Activated CD8-positive, alpha-beta T cell treated with anti-CD3 and anti-CD28 coated beads, Interleukin-2, amount 10 ng/mL, durations not matched to agents 7 days and 5 days (primary cell): ENCODE results near the gene PTPN1. TPM values are rescaled to one million over a fixed set of nuclear protein-coding genes. Genes with fewer than 3 reads are reported as not detected.

Experiments used
- ATAC-seq: fragments of 150-1000 bp; cut with Tn5 transposase; one replicate; pipeline ENCODE4 v1.10.0; 2021; ENCODE audit warnings: moderate library complexity
- CTCF ChIA-PET: fragments of 350-600 bp; sonication (Branson Sonifier 250); formaldehyde crosslinking; loops from one replicate; lab custom pipeline; 2021; ENCODE audit warnings: antibody characterized with exemption; lab: Charles Lee
- POLR2A ChIA-PET: fragments of 350-600 bp; sonication (Branson Sonifier 250); formaldehyde crosslinking; loops from one replicate; lab custom pipeline; 2021; ENCODE audit warnings: antibody characterized with exemption; lab: Charles Lee
- DNase-seq: peaks from one replicate; pipeline ENCODE4 v3.0.0-alpha.2; 2020
- H3K27ac Mint-ChIP-seq: one replicate; pipeline ENCODE4 v1.8.0; 2021; ENCODE audit warnings: mild to moderate bottlenecking, mixed read lengths
- H3K27me3 Mint-ChIP-seq: one replicate; pipeline ENCODE4 v1.8.0; 2021; ENCODE audit warnings: low read depth, mixed read lengths
- H3K36me3 Mint-ChIP-seq: one replicate; pipeline ENCODE4 v1.8.0; 2021; ENCODE audit warnings: low read depth, mixed read lengths
- H3K4me1 Mint-ChIP-seq: one replicate; pipeline ENCODE4 v1.8.0; 2021; ENCODE audit warnings: low read depth, mixed read lengths
- H3K4me3 Mint-ChIP-seq: one replicate; pipeline ENCODE4 v1.8.0; 2021; ENCODE audit warnings: mild to moderate bottlenecking, mixed read lengths
- H3K9me3 Mint-ChIP-seq: one replicate; pipeline ENCODE4 v1.8.0; 2022; ENCODE audit warnings: mixed read lengths; ENCODE audit not compliant: insufficient read depth
- total RNA-seq, 2 experiments: library from RNA; stranded (reverse); gene quantifications; one replicate each; pipeline ENCODE4 v1.2.3, GENCODE V29; 2021

PTPN1 gene
- total RNA-seq, 2 experiments from 2014 or later: 59.7 to 62.5 TPM

DNA sequence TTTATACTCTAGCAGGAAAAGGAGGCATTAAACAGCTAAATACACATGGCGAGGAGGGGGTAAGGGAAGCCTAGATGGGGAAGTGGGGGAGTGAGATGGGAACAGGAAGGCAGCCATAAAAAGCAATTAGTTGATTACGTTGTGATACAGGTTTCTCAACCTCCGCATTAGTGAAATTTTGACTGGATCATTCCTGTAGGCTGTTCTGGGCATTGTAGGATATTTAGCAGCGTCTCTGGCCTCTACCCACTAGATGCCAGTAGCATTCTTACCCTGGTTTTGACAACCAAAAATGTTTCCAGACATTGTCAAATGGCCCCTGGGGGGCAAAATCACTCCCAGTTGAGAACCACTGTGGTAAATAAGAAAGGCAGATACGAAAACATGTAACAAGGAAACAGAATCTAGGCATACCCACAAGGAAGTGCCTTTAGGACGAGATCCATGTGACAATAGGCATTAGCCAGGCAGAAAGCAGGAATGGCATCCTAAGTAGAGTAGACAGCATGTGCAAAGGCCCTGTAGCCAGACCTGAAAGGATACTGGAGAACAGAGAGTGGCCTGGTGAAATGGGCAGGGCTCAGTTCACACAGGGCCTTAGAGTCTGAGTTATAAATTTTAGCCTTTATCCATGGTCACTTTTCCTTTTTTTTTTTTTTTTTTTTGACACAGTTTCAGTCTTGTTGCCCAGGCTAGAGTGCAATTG lies 25.8 kb upstream of the PTPN1 start:
- Mint-ChIP-seq H3K36me3 (no peaks in the 10 kb centered on the region), H3K4me1 (peaks cover 46% of the 10 kb centered on the region), H3K27me3 (no peaks in the 10 kb centered on the region), H3K27ac (peak overlapping the region; percentile 94), H3K4me3 (peak overlapping the region; percentile 81), H3K9me3 (no peaks in the 10 kb centered on the region)
- POLR2A ChIA-PET: interaction anchor here (0.8 to 1.5 kb wide), 6 partner anchors 8 to 86 kb away, joined by 3 to 12 read pairs (median 4); partner anchors contain the start of gene PTPN1
- DNase-seq: no peak
- no peak for ATAC-seq
- CTCF ChIA-PET: interaction anchor here (0.8 to 6.2 kb wide), 18 partner anchors 13 to 369 kb away, joined by 3 to 38 read pairs (median 5); partner anchors contain the start of gene PTPN1

DNA sequence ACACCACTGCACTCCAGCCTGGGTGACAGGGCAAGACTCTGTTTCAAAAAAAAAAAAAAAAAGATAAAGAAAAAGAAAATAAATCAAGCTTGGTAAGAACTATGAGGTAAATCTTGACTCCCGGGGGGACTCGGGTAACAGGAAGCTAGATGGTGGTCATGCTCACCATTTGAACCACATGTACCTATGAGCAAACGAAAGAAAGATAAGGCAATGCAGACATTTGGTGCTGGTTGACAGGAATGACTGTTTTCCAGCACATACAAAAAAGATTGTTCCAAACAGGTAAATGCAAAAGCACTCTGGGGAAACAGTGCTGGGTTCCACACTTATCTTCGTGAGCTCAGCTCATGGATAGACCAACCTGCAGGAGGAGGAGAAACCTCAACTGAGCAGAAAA lies 22.8 kb upstream of the PTPN1 start:
- POLR2A ChIA-PET: interaction anchor here (0.8 to 1.4 kb wide), 3 partner anchors 23 to 26 kb away, joined by 4 to 5 read pairs (median 5); partner anchors contain the start of gene PTPN1
- Mint-ChIP-seq H3K36me3 (no peaks in the 10 kb centered on the region), H3K4me1 (peaks cover 39% of the 10 kb centered on the region), H3K27ac (peak overlapping the region; percentile 67), H3K27me3 (no peaks in the 10 kb centered on the region), H3K4me3 (no peak overlapping the region), H3K9me3 (no peaks in the 10 kb centered on the region)
- DNase-seq (peak; percentile 70), ATAC-seq (peak; percentile 43)
- CTCF ChIA-PET: interaction anchor here (0.7 to 3.2 kb wide), 9 partner anchors 9 to 92 kb away, joined by 3 to 17 read pairs (median 6); partner anchors contain the start of gene PTPN1

DNA sequence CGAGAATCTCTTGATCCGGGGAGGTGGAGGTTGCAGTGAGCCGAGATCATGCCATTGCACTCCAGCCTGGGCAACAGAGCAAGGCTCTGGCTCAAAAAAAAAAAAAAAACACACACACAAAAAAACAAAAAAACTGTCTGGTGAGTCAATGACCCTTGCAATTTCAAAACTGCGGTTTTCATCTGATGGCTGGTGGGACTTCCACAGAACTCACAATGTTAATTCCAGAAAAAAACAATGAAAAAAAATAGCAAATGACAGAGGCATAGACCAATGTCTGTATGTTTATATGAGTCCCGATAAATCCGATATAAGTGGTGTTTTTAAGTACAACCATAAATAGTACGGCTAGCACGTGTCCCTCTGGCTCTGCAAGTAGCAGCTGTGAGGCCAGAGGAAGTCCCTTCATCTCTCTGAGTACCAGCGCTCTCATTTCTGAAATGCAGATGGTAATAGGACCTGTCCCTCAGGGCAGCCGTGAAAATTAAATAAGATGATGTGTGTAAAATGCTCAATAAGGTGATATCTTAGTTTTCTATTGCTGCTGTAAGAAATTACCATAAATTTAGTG lies 21.9 kb upstream of the PTPN1 start:
- H3K36me3 Mint-ChIP-seq: no peaks in the 10 kb centered on the region
- peak overlapping the region; percentile 0 for H3K27ac Mint-ChIP-seq
- no peaks in the 10 kb centered on the region for H3K9me3 Mint-ChIP-seq
- ATAC-seq (no peak), DNase-seq (no peak)
- peaks cover 32% of the 10 kb centered on the region for H3K4me1 Mint-ChIP-seq
- no peaks in the 10 kb centered on the region for H3K27me3 Mint-ChIP-seq
- ChIA-PET CTCF (interaction anchor here (0.7 to 3.2 kb wide), 9 partner anchors 17 to 99 kb away, joined by 3 to 17 read pairs (median 5); partner anchors contain the start of gene PTPN1), POLR2A (interaction anchor here (0.8 to 1.4 kb wide), 2 partner anchors 22 to 23 kb away, joined by 4 to 5 read pairs; partner anchors contain the start of gene PTPN1)
- no peak overlapping the region for H3K4me3 Mint-ChIP-seq

DNA sequence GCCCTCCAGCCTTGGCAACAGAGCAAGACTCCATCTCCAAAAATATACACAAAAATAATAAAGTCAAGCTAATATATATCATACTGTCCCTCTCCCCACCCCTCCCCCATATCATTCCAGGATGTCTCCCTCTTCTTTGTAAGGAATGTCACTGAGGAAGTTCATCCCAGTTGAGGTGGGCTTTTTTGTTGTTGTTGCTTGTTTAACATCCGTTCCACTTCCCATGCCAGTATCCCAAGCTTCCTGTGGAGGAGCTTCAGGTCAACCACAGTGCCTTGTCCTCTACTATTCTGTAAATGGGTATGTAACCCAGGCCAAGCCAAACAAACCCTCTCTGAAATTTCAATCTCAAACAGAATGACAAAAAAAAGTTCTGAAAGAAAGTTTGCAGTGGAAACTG lies 19.0 kb upstream of the PTPN1 start:
- Mint-ChIP-seq H3K4me3 (no peak overlapping the region), H3K27me3 (peaks cover 6% of the 10 kb centered on the region), H3K9me3 (no peaks in the 10 kb centered on the region), H3K4me1 (peaks cover 19% of the 10 kb centered on the region), H3K36me3 (no peaks in the 10 kb centered on the region), H3K27ac (no peak overlapping the region)
- ATAC-seq (no peak), DNase-seq (no peak)
- ChIA-PET POLR2A (no interaction called here), CTCF (interaction anchor here (1.2 to 3.8 kb wide), 3 partner anchors 8 to 79 kb away, joined by 3 to 16 read pairs (median 5); no protein-coding TSS in a partner anchor)

DNA sequence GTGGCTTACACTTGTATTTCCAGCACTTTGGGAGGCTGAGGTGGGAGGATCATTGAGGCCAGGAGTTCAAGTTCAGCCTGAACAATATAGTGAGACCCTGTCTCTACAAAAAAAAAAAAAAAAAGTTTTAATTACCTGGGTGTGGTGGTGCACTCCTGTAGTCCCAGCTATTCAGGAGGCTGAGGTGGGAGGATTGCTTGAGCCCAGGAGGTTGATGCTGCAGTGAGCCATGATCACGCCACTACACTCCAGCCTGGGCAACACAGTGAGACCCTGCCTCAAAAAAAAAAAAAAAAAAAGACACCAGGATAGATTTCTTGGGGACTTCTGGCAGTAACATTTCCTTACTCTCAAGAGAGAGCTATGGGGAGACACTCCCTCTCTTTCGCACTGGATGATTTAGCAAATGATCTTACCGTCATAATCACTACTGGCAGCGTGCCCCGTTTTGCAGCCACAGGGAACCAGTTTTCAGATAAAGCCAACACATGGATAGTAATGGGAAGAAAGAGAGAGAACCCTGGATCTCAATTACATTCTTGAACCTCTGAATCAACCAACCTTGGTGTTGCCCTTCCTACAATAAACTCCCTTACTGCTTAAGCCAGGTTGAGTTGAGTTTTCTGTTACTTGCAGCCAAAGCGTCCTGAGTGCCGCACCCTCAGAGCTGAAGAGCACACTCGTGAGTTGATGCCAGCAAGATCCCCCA lies 18.1 kb upstream of the PTPN1 start:
- peaks cover 6% of the 10 kb centered on the region for H3K27me3 Mint-ChIP-seq
- no peak overlapping the region for H3K4me3 Mint-ChIP-seq
- DNase-seq: no peak
- no peak overlapping the region for H3K27ac Mint-ChIP-seq
- H3K9me3 Mint-ChIP-seq: no peaks in the 10 kb centered on the region
- CTCF ChIA-PET: interaction anchor here (1.1 to 3.8 kb wide), 4 partner anchors 9 to 87 kb away, joined by 5 to 16 read pairs (median 6); no protein-coding TSS in a partner anchor
- peaks cover 15% of the 10 kb centered on the region for H3K4me1 Mint-ChIP-seq
- no peaks in the 10 kb centered on the region for H3K36me3 Mint-ChIP-seq
- POLR2A ChIA-PET: interaction anchor here (0.9 kb wide), 1 partner anchor 9 kb away, joined by 3 read pairs; no protein-coding TSS in a partner anchor
- no peak for ATAC-seq

DNA sequence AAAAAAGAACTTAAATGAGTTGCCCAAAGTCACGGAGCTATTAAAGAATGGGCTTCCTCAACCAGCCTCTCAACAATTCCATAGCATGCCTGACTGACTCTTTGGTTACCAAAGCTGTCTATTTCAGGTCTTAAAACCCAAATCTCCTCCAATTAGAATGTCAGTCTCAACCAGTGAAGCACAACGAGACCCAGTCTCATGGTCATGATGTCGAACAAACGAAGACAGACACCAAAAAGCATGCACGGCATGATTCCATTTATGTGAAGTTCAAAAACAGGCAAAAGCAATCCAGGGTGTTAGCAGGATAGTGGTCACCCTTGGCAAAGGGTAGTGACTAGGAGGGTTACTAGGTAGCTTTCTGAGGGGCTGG lies 16.3 kb upstream of the PTPN1 start:
- ChIA-PET CTCF (interaction anchor here (0.6 to 3.8 kb wide), 3 partner anchors 10 to 55 kb away, joined by 3 to 16 read pairs (median 3); no protein-coding TSS in a partner anchor), POLR2A (interaction anchor here (1.3 kb wide), 1 partner anchor 17 kb away, joined by 3 read pairs; no protein-coding TSS in a partner anchor)
- ATAC-seq (no peak), DNase-seq (no peak)
- Mint-ChIP-seq H3K9me3 (no peaks in the 10 kb centered on the region), H3K4me3 (no peak overlapping the region), H3K4me1 (peaks cover 2% of the 10 kb centered on the region), H3K36me3 (no peaks in the 10 kb centered on the region), H3K27me3 (peaks cover 6% of the 10 kb centered on the region), H3K27ac (no peak overlapping the region)

DNA sequence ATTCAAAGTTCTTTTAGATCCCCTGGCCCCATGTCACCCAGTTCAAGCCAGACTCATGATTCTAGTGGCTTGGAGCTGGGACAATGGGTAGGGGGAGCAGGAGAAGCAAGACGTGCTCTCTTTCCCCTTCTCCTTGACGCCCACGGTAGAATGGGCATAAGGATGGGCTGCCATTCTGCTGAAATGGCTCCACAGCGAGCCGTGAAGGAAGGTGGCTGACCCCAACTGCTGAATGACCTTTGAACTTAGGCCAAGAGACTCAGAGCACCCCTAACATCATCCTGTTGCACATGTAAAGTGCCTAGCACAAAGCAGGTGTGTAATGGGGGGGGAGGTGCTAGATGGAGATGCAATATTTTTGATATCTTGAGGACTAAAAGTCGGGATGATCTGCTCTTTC lies 15.8 kb upstream of the PTPN1 start:
- ATAC-seq (no peak), DNase-seq (no peak)
- H3K4me3 Mint-ChIP-seq: no peak overlapping the region
- peaks cover 6% of the 10 kb centered on the region for H3K27me3 Mint-ChIP-seq
- H3K9me3 Mint-ChIP-seq: no peaks in the 10 kb centered on the region
- peaks cover 2% of the 10 kb centered on the region for H3K4me1 Mint-ChIP-seq
- H3K36me3 Mint-ChIP-seq: no peaks in the 10 kb centered on the region
- ChIA-PET CTCF (interaction anchor here (1.0 to 3.8 kb wide), 2 partner anchors 9 to 55 kb away, joined by 3 to 16 read pairs; no protein-coding TSS in a partner anchor), POLR2A (no interaction called here)
- H3K27ac Mint-ChIP-seq: no peak overlapping the region

DNA sequence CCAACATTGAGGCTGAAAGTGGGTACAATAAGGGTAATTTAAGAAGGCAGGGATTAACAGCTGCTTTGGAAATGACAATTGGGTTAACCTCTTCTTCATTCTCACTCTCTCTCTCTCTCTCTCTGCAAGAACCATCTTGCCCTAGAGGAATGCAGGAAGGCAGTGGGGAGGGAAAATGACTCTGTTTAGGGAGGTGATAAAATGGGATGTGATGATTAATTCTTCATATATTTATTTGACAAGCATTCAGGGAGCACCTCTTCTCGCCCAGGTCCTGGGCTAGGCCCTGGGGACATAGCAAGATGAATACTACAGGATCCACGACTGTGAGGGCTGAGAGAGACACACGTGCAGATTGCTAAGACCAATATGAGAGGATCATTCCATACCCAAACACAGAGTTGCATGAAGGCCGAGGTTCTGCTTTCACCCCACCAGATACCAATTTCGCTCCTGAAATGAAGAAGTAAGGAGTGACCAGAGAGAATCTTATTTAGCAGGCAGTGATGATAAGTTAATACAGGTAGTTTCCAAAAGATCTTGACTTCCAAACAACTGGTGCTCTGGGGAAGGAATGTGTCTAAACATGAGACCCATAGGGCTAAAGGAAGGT lies 13.3 kb upstream of the PTPN1 start:
- H3K27ac Mint-ChIP-seq: no peak overlapping the region
- H3K4me1 Mint-ChIP-seq: peaks cover 4% of the 10 kb centered on the region
- DNase-seq: no peak
- H3K27me3 Mint-ChIP-seq: peaks cover 6% of the 10 kb centered on the region
- no peaks in the 10 kb centered on the region for H3K9me3 Mint-ChIP-seq
- no peak for ATAC-seq
- no peak overlapping the region for H3K4me3 Mint-ChIP-seq
- ChIA-PET POLR2A (no interaction called here), CTCF (no interaction called here)
- no peaks in the 10 kb centered on the region for H3K36me3 Mint-ChIP-seq

DNA sequence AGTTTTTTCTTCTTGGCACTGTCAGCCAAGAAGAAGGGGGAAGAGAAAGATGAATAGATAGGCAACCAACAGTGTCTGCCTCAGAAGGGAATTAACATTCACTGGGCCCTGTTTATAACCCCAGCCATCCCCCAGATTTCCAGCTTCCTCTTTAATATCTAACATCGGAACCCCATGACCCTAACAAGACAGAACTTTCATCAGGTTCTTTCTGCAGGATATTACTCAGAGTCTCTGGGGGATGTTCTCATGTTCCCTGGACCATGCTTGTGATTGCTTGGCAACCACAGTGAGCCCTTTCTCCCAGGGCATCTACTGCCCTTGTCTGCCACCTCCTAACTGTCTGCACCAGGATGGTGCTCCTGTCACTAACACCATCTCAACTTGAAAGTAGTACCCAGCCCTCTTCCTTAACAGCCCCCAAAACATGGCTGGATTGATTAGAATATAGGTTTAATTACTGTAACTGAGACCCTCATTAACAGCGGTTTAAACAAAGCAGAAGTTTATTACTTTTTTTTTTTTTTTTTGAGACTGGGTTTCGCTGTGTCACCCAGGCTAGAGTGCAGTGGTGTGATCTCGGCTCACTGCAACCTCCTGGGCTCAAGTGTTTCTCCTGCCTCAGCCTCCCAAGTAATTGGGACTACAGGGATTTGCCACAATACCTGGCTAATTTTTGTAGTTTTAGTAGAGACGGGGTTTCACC lies 12.0 kb upstream of the PTPN1 start:
- peaks cover 2% of the 10 kb centered on the region for H3K4me1 Mint-ChIP-seq
- peaks cover 6% of the 10 kb centered on the region for H3K27me3 Mint-ChIP-seq
- H3K36me3 Mint-ChIP-seq: no peaks in the 10 kb centered on the region
- ChIA-PET POLR2A (no interaction called here), CTCF (no interaction called here)
- ATAC-seq (no peak), DNase-seq (no peak)
- H3K4me3 Mint-ChIP-seq: no peak overlapping the region
- H3K9me3 Mint-ChIP-seq: no peaks in the 10 kb centered on the region
- H3K27ac Mint-ChIP-seq: no peak overlapping the region

DNA sequence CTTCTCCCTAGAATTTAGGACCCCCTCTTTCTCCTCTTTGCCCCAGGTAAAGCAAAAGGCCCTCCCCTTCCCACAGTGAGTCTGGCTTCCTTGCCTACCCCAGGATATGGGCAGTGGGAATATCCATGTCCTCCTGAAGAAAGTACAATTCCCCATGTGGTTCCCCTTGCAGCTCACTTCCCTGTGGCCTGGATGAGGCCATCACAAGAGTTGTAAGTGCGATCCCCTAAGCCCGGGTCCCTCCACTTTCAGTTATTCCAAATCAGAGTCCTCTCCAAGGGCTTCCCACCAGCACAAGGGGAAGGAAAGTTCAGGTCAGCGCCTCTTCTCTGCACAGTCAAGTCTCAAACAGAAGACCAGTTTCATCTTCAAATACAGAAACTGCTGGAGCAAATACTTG lies 10.2 kb upstream of the PTPN1 start:
- H3K9me3 Mint-ChIP-seq: no peaks in the 10 kb centered on the region
- H3K27ac Mint-ChIP-seq: no peak overlapping the region
- peaks cover 11% of the 10 kb centered on the region for H3K4me1 Mint-ChIP-seq
- ChIA-PET CTCF (interaction anchor here (0.9 to 1.6 kb wide), 4 partner anchors 11 to 88 kb away, joined by 3 to 5 read pairs (median 4); no protein-coding TSS in a partner anchor), POLR2A (interaction anchor here (0.6 kb wide), 1 partner anchor 1510 kb away, joined by 3 read pairs; no protein-coding TSS in a partner anchor)
- ATAC-seq (no peak), DNase-seq (no peak)
- no peaks in the 10 kb centered on the region for H3K36me3 Mint-ChIP-seq
- peaks cover 2% of the 10 kb centered on the region for H3K27me3 Mint-ChIP-seq
- no peak overlapping the region for H3K4me3 Mint-ChIP-seq
